OCI-LY1 (cell line): ENCODE measurements around the gene MPO.

Experiments
- EZH2 ChIP-seq: fragments of 200-600 bp; sonication (generic), shearing (Covaris generic); IDR thresholded peaks from 2 replicates; pipeline ENCODE4 v1.8.0; 2017; ENCODE audit warnings: borderline replicate concordance, mixed run types, mild to moderate bottlenecking, antibody characterized with exemption, low read length, moderate library complexity, mixed read lengths
- TF ChIP-seq, protein P1 (sequence below): fragments of 200-600 bp; sonication (generic), shearing (Covaris generic); IDR thresholded peaks from 2 replicates; pipeline ENCODE4 v1.5.1; 2017; ENCODE audit warnings: mild to moderate bottlenecking, antibody characterized with exemption, low read length, moderate library complexity, mixed read lengths

DNA sequence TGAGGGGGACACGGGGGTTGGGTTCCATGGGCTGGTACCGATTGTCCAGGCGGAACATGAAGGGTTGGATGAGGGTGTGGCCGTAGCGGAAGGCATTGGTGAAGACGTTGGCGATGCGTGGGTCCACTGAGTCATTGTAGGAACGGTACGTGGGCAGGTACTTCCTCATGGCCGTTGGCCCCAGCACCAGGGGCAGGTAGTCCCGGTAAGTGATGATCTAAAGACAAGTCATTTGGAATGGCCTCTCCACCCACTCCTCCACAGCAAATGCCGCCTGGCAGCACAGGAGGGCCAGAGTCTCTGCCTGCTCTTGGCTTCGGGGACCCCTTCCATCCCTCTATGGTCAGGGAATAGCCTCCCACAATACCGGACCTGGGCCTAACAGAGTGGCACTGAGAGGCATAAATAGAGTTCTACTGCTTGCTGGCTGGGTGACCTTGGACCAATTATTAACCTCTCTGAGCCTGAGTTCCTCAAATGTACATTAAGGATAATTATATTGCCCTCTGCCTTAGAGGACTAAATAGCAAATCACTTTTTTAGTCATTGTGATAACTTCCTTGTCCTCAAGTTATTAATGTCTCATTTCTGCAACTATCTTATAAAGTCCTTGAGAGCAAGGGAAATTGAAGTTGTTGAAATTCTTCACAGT lies 7.2 kb downstream of the MPO start:
- TF ChIP-seq, protein P1, sequence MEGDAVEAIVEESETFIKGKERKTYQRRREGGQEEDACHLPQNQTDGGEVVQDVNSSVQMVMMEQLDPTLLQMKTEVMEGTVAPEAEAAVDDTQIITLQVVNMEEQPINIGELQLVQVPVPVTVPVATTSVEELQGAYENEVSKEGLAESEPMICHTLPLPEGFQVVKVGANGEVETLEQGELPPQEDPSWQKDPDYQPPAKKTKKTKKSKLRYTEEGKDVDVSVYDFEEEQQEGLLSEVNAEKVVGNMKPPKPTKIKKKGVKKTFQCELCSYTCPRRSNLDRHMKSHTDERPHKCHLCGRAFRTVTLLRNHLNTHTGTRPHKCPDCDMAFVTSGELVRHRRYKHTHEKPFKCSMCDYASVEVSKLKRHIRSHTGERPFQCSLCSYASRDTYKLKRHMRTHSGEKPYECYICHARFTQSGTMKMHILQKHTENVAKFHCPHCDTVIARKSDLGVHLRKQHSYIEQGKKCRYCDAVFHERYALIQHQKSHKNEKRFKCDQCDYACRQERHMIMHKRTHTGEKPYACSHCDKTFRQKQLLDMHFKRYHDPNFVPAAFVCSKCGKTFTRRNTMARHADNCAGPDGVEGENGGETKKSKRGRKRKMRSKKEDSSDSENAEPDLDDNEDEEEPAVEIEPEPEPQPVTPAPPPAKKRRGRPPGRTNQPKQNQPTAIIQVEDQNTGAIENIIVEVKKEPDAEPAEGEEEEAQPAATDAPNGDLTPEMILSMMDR: no peak
- TF ChIP-seq EZH2: no peak
